K562 (cell line): ENCODE results near the gene SHISAL1.
"Not testable (repeated sequence)": the region's sequence is repeated elsewhere in the genome, so short reads cannot be mapped to it uniquely, and the experiment has no call there.

ENCODE experiments used
- CEBPB ChIP-seq: fragments of 450-650 bp; IDR thresholded peaks from 2 replicates; pipeline ENCODE4 v1.6.1; 2016; ENCODE audit warnings: missing genetic modification characterization, missing compliant biosample characterization
- FOS ChIP-seq: IDR thresholded peaks from 3 replicates; pipeline ENCODE4 v1.6.1; 2011; ENCODE audit not compliant: insufficient read length; ENCODE audit errors: extremely low read depth
- FUS ChIP-seq: fragments of 200-400 bp; formaldehyde crosslinking; optimal IDR thresholded peaks from 2 replicates; pipeline ENCODE3; 2017; ENCODE audit warnings: low read depth, low read length
- HDAC2 ChIP-seq: fragments of 450-650 bp; IDR thresholded peaks from 2 replicates; pipeline ENCODE4 v1.6.1; 2016; ENCODE audit warnings: mild to moderate bottlenecking
- MAFK ChIP-seq: IDR thresholded peaks from 2 replicates; pipeline ENCODE4 v1.6.1; 2011; ENCODE audit warnings: low read length, improper control_type of control experiment
- MXI1 ChIP-seq: IDR thresholded peaks from 2 replicates; pipeline ENCODE4 v1.6.1; 2011; ENCODE audit warnings: low read depth, mild to moderate bottlenecking, improper control_type of control experiment, low read length
- POLR2A ChIP-seq: fragments of 450-650 bp; conservative IDR thresholded peaks from 2 replicates; pipeline ENCODE4 v1.6.1; 2016
- POLR2AphosphoS5 ChIP-seq: IDR thresholded peaks from 2 replicates; pipeline ENCODE4 v1.6.1; 2011; ENCODE audit warnings: mild to moderate bottlenecking, low read depth, low read length, moderate library complexity; ENCODE audit not compliant: control insufficient read depth, insufficient read depth
- ZKSCAN3 ChIP-seq: fragments of 250-450 bp; sonication (Bioruptor Pico); IDR thresholded peaks from 2 replicates; pipeline ENCODE4 v1.4.0; 2020
- TF ChIP-seq, protein P1 (sequence below): sonication (generic); formaldehyde crosslinking; IDR thresholded peaks from 2 replicates; pipeline ENCODE4 v1.9.0; 2022; ENCODE audit warnings: mild to moderate bottlenecking, missing genetic modification reagents
- TF ChIP-seq, protein P2 (sequence below), 3 experiments: IDR thresholded peaks in 2 of 3; conservative IDR thresholded peaks in 1 of 3; 2 replicates each; pipeline ENCODE4 v1.5.1; 2011 to 2012; ENCODE audit warnings: low read length in 3 of 3, mild to moderate bottlenecking in 3 of 3, control low read depth in 2 of 3, improper control_type of control experiment in 1 of 3, inconsistent platforms in 1 of 3, low read depth in 1 of 3, mixed read lengths in 1 of 3, moderate library complexity in 1 of 3; ENCODE audit not compliant: insufficient read depth in 2 of 3

DNA sequence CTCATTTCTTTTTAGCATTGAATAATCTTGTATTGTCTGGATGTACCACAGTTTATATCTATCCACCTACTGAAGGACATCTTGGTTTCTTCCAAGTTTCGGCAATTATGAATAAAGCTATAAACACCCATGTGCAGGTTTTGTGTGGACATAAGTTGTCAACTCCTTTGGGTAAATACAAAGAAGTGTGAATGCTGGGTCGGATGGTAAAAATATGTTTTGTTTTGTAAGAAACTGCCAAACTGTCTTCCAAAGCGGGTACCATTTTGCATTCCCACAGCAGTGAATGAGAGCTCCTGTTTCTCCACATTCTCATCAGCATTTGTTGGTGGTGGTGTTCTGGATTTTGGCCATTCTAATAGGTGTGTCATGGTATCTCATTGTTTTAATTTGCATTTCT is 71.6 kb downstream of the SHISAL1 start:
- not testable (repeated sequence) for TF ChIP-seq FOS; POLR2A; CEBPB (tag); FUS; ZKSCAN3 (CRISPR knock-in tag); HDAC2; MAFK; POLR2AphosphoS5; MXI1
- TF ChIP-seq, protein P1, sequence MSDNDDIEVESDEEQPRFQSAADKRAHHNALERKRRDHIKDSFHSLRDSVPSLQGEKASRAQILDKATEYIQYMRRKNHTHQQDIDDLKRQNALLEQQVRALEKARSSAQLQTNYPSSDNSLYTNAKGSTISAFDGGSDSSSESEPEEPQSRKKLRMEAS (CRISPR knock-in tag), result not testable (repeated sequence)
- TF ChIP-seq, protein P2, sequence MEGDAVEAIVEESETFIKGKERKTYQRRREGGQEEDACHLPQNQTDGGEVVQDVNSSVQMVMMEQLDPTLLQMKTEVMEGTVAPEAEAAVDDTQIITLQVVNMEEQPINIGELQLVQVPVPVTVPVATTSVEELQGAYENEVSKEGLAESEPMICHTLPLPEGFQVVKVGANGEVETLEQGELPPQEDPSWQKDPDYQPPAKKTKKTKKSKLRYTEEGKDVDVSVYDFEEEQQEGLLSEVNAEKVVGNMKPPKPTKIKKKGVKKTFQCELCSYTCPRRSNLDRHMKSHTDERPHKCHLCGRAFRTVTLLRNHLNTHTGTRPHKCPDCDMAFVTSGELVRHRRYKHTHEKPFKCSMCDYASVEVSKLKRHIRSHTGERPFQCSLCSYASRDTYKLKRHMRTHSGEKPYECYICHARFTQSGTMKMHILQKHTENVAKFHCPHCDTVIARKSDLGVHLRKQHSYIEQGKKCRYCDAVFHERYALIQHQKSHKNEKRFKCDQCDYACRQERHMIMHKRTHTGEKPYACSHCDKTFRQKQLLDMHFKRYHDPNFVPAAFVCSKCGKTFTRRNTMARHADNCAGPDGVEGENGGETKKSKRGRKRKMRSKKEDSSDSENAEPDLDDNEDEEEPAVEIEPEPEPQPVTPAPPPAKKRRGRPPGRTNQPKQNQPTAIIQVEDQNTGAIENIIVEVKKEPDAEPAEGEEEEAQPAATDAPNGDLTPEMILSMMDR (IDR thresholded peaks at IDR 0.05 in 2 of 3, conservative IDR thresholded peaks at IDR 0.05 in 1 of 3; ENCODE audit: insufficient read depth in 2 of 3, low read depth in 1 of 3, low read length in 3 of 3), result not testable (repeated sequence)
